Hematopoietic multipotent progenitor cell treated with erythropoietin and hydrocortisone succinate and interleukin-3 and kit ligand, for 15 days (in vitro differentiated cells): ENCODE results near the gene HNRNPA0.

Experiments
- DNase-seq: peaks from one replicate; pipeline ENCODE4 v3.0.0-alpha.2; 2015; ENCODE audit warnings: low spot score

Gene HNRNPA0

GRCh38 chr5:137754961-137755762 is 999 bp upstream of the HNRNPA0 start:
- DNase-seq: no peak

GRCh38 chr5:137753691-137754187 is 424 bp downstream of the HNRNPA0 start:
- DNase-seq: no peak

- DNase-seq: peak; percentile 40
These were observed 1.1 kb downstream of the HNRNPA0 start for GRCh38 chr5:137752905-137753690.

GRCh38 chr5:137751869-137752491 is 2.2 kb downstream of the HNRNPA0 start:
- DNase-seq: peak; percentile 70

GRCh38 chr5:137750436-137750835 is 3.7 kb downstream of the HNRNPA0 start:
- no peak for DNase-seq

GRCh38 chr5:137747848-137748247 is 6.3 kb downstream of the HNRNPA0 start:
- DNase-seq: no peak

- peak; percentile 65 for DNase-seq
These were observed 11.0 kb downstream of the HNRNPA0 start for GRCh38 chr5:137743031-137743640.

- DNase-seq: no peak
These were observed 12.4 kb downstream of the HNRNPA0 start for GRCh38 chr5:137741718-137742117.

GRCh38 chr5:137739737-137740136 is 14.4 kb downstream of the HNRNPA0 start:
- no peak for DNase-seq

GRCh38 chr5:137738947-137739346 is 15.2 kb downstream of the HNRNPA0 start:
- no peak for DNase-seq

GRCh38 chr5:137737349-137738131 is 16.6 kb downstream of the HNRNPA0 start:
- DNase-seq: no peak

- DNase-seq: no peak
These were observed 17.7 kb downstream of the HNRNPA0 start for GRCh38 chr5:137736496-137736895.

- DNase-seq: no peak
These were observed 18.4 kb downstream of the HNRNPA0 start, which contains the start of gene KLHL3 for GRCh38 chr5:137735555-137736284. KLHL3 (minus strand) TSS chr5:137736089; CDS start chr5:137735646, 443 bp downstream.

GRCh38 chr5:137734962-137735554 is 19.1 kb downstream of the HNRNPA0 start:
- no peak for DNase-seq

- DNase-seq: no peak
These were observed 19.8 kb downstream of the HNRNPA0 start for GRCh38 chr5:137734331-137734730.

- no peak for DNase-seq
These were observed 20.2 kb downstream of the HNRNPA0 start for GRCh38 chr5:137733922-137734321.

- no peak for DNase-seq
These were observed 21.2 kb downstream of the HNRNPA0 start for GRCh38 chr5:137733006-137733405.

GRCh38 chr5:137731176-137731575 is 23.0 kb downstream of the HNRNPA0 start:
- DNase-seq: no peak

GRCh38 chr5:137730336-137730735 is 23.8 kb downstream of the HNRNPA0 start:
- DNase-seq: no peak

GRCh38 chr5:137728048-137728447 is 26.1 kb downstream of the HNRNPA0 start:
- no peak for DNase-seq
